Heart left ventricle (tissue), 16 donors: Measurements from ENCODE around the gene PCDHA9. TPM values are rescaled to one million over a fixed set of nuclear protein-coding genes. Genes with fewer than 3 reads are reported as not detected.
A peak's percentile ranks its signal among the peaks of the same experiment; 100 is the strongest.
"Not testable (repeated sequence)": the region's sequence is repeated elsewhere in the genome, so short reads cannot be mapped to it uniquely, and the experiment has no call there.

Source experiments
- ATAC-seq, 4 donors: fragments of 200-7000 bp; cut with Tn5 transposase; one replicate each; pipeline ENCODE4 v1.9.1; 2020 to 2022; ENCODE audit warnings: moderate library complexity in 4 of 4, mild to moderate bottlenecking in 3 of 4, moderate number of reproducible peaks in 1 of 4
- DNase-seq, 5 donors: peaks; one replicate each; pipeline ENCODE4 v3.0.0-alpha.2; 2020
- H3K27ac ChIP-seq, 12 donors: fragments of 200-600 bp; sonication (generic) in 4 of 12; one replicate each; pipeline versions ENCODE4 v1.5.0 to v1.8.0; 2016 to 2022; ENCODE audit warnings: mild to moderate bottlenecking in 2 of 12
- H3K27me3 ChIP-seq, 9 donors: fragments of 200-600 bp; sonication (generic) in 2 of 9; one replicate each; pipeline versions ENCODE4 v1.5.1 to v1.8.0; 2016 to 2022; ENCODE audit warnings: mild to moderate bottlenecking in 3 of 9
- H3K36me3 ChIP-seq, 9 donors: fragments of 200-600 bp; sonication (generic) in 2 of 9; one replicate each; pipeline versions ENCODE4 v1.5.0 to v1.8.0; 2018 to 2022; ENCODE audit warnings: mild to moderate bottlenecking in 2 of 9
- H3K4me1 ChIP-seq, 12 donors: fragments of 200-600 bp; sonication (generic) in 4 of 12; one replicate each; pipeline versions ENCODE4 v1.5.0 to v1.8.0; 2016 to 2022; ENCODE audit warnings: mild to moderate bottlenecking in 3 of 12
- H3K4me3 ChIP-seq, 12 donors: fragments of 200-600 bp; sonication (generic) in 4 of 12; one replicate each; pipeline versions ENCODE4 v1.5.0 to v1.8.0; 2017 to 2022; ENCODE audit warnings: mild to moderate bottlenecking in 9 of 12, moderate library complexity in 4 of 12
- H3K9me3 ChIP-seq, 12 donors: fragments of 200-600 bp; sonication (generic) in 4 of 12; one replicate each; pipeline versions ENCODE4 v1.5.0 to v1.8.0; 2016 to 2022; ENCODE audit warnings: mild to moderate bottlenecking in 1 of 12
- CTCF ChIP-seq, 12 donors: fragments of 200-600 bp; sonication (generic) in 4 of 12; IDR thresholded peaks; one replicate each; pipeline versions ENCODE4 v1.5.0 to v1.8.0; 2018 to 2022; ENCODE audit warnings: antibody characterized with exemption in 12 of 12, mild to moderate bottlenecking in 5 of 12
- POLR2A ChIP-seq, 2 donors: fragments of 450-650 bp; IDR thresholded peaks; one replicate each; pipeline ENCODE4 v1.6.1; 2017; ENCODE audit warnings: antibody characterized with exemption in 2 of 2, mild to moderate bottlenecking in 2 of 2, moderate library complexity in 2 of 2
- WGBS, 4 donors: extraction: QIAGEN DNeasy Blood & Tissue Kit in 2 of 4; methylation state at CpG; one replicate each; pipeline versions ENCODE4 v1.1.5 to v1.1.7; 2013 to 2018; 5-methylcytosine and 5-hydroxymethylcytosine counted together
- intact Hi-C, 10 donors: fragments of 100-400 bp; cut with DNase I; formaldehyde crosslinking; loops; one replicate each; pipeline versions ENCODE4 v1.11.1 to v1.14.2; 2022
- polyA plus RNA-seq, 2 donors: library from polyadenylated mRNA; stranded (reverse); fragments of 200-250 nt; gene quantifications; one replicate each; pipeline ENCODE4 v1.2.3, GENCODE V29; 2013
- total RNA-seq, 9 donors: library from RNA; depleted of rRNA in 2 of 9; stranded (reverse); fragments of >200 nt in 2 of 9; fragmentation: NEBNext Ultra II Directional in 3 of 9; extraction: Animal tissue kit (Norgen Biotek cat#: 25700) in 3 of 9; gene quantifications; one replicate each; pipeline versions ENCODE4 v1.1.0 to v1.2.4, GENCODE V29; 2016 to 2023
- donor health status: ischemic (EF 13 %, LVEDD 7.1; RV severe dilation, severe dysfunction).
- donor health status: healthy with polysubstance abuse.
- donor health status: DM: no; HTN: yes; CAD: no.
- donor health status: DM: no; HTN: no; CAD: no.
- donor health status: ischemic (EF 25% LVEDD 6.9; RV normal size, moderate dysfunction).
- donor health status: ischemic (EF 25% LVEDD 5.7; RV mildly dilated, moderate dysfunction).
- donor health status: healthy.
- donor health status: DM: yes; HTN: yes; CAD: no.
- donor health status: ischemic (EF 35%, LVEDD 5.7; RV mildly dilated, moderate dysfunction).
- donor health status: nonischemic (EF 11% LVEDD 7.7; RV severe dilation, severe dysfunction).
- donor health status: DM: yes; HTN: yes; CAD: no.
- donor health status: PGD.
- donor health status: ischemic (EF 29% LVEDD 5.4; RV normal size, mild dysfunction).
- donor health status: nonischemic (EF 23%, LVEDD 6.1; RV moderate dilation, normal function).

PCDHA9 gene
- total and polyA plus RNA-seq, 11 donors, result 0.07 to 0.15 (median 0.08) TPM; not detected in 8

GRCh38 chr5:140870221-140871201 is 22.3 kb downstream of the PCDHA9 start:
- ATAC-seq (no peak), DNase-seq (peak in 1 of 5 donors; percentile 55)
- Histone ChIP-seq H3K36me3 (no peaks in the 10 kb centered on the region), H3K4me1 (no peaks in the 10 kb centered on the region), H3K27me3 (peaks cover 0 to 84% (median 18%) of the 10 kb centered on the region in 9 donors), H3K9me3 (peaks cover 0 to 38% (median 16%) of the 10 kb centered on the region in 12 donors), H3K27ac (no peak overlapping the region), H3K4me3 (no peak overlapping the region)
- WGBS, 4 donors, result 35 to 53% (median 48%) methylated on average over 56 to 114 of the region's 114 CpGs
- intact Hi-C loops, result loop anchor here in 1 of 10 donors (10.0 kb wide), 1 partner anchor 174 kb away; no protein-coding TSS in a partner anchor
- TF ChIP-seq POLR2A (IDR thresholded peaks at IDR 0.05) (no peak), CTCF (IDR thresholded peaks at IDR 0.05) (no peak)

- peak within 1 kb of the TSS in 1 of 12 donors; percentile 5 for H3K4me3 ChIP-seq
- WGBS, 4 donors, result 13 to 25% (median 17%) methylated on average over 33 to 47 of the region's 47 CpGs
- H3K36me3 ChIP-seq, result no peaks in the 10 kb centered on the region
- TF ChIP-seq CTCF (IDR thresholded peaks at IDR 0.05) (no peak), POLR2A (IDR thresholded peaks at IDR 0.05) (no peak)
- peaks cover 0 to 42% (median 16%) of the 10 kb centered on the region in 12 donors for H3K9me3 ChIP-seq
- intact Hi-C loops, result loop anchor here in 1 of 10 donors (10.0 kb wide), 1 partner anchor 169 kb away; no protein-coding TSS in a partner anchor
- peaks cover 0 to 90% (median 38%) of the 10 kb centered on the region in 9 donors for H3K27me3 ChIP-seq
- ATAC-seq (no peak), DNase-seq (no peak)
- no peak within 1 kb of the TSS for H3K27ac ChIP-seq
- no peaks in the 10 kb centered on the region for H3K4me1 ChIP-seq
Observed at GRCh38 chr5:140875085-140876065, 27.2 kb downstream of the PCDHA9 start, which contains the start of gene PCDHA12. PCDHA12 (plus strand) TSS chr5:140875308; CDS start chr5:140875473, 165 bp downstream.

- intact Hi-C loops, result loop anchor here in 1 of 10 donors (10.0 kb wide), 1 partner anchor 168 kb away; no protein-coding TSS in a partner anchor
- H3K9me3 ChIP-seq, result peaks cover 0 to 41% (median 11%) of the 10 kb centered on the region in 12 donors
- H3K27me3 ChIP-seq, result peaks cover 0 to 90% (median 30%) of the 10 kb centered on the region in 9 donors
- WGBS, 4 donors, result 30 to 43% (median 41%) methylated on average over 56 to 80 of the region's 80 CpGs
- not testable (repeated sequence) for H3K27ac ChIP-seq, H3K36me3 ChIP-seq, H3K4me1 ChIP-seq, DNase-seq, H3K4me3 ChIP-seq, ATAC-seq
Observed at GRCh38 chr5:140876541-140877261, 28.5 kb downstream of the PCDHA9 start.

GRCh38 chr5:140877262-140877581 is 29.0 kb downstream of the PCDHA9 start:
- ATAC-seq (no peak), DNase-seq (no peak)
- no peaks in the 10 kb centered on the region for H3K36me3 ChIP-seq
- no peak overlapping the region for H3K27ac ChIP-seq
- H3K4me3 ChIP-seq, result no peak overlapping the region
- H3K9me3 ChIP-seq, result peaks cover 0 to 44% (median 11%) of the 10 kb centered on the region in 12 donors
- intact Hi-C loops, result loop anchor here in 1 of 10 donors (10.0 kb wide), 1 partner anchor 168 kb away; no protein-coding TSS in a partner anchor
- H3K4me1 ChIP-seq, result no peaks in the 10 kb centered on the region
- 34 to 44% (median 40%) methylated on average over 5 to 37 of the region's 37 CpGs for WGBS, 4 donors
- no peak for TF ChIP-seq POLR2A (IDR thresholded peaks at IDR 0.05)
- TF ChIP-seq CTCF (IDR thresholded peaks at IDR 0.05), result no peak
- H3K27me3 ChIP-seq, result peaks cover 0 to 90% (median 30%) of the 10 kb centered on the region in 9 donors
